HG03457 (cell line): ENCODE data around the gene CXXC5.

Experiments
- ATAC-seq: cut with Tn5 transposase; IDR thresholded peaks from one replicate; pipeline ENCODE4 v1.9.1; 2021; ENCODE audit warnings: moderate number of reproducible peaks; ENCODE audit not compliant: unreplicated experiment

The CXXC5 gene

DNA sequence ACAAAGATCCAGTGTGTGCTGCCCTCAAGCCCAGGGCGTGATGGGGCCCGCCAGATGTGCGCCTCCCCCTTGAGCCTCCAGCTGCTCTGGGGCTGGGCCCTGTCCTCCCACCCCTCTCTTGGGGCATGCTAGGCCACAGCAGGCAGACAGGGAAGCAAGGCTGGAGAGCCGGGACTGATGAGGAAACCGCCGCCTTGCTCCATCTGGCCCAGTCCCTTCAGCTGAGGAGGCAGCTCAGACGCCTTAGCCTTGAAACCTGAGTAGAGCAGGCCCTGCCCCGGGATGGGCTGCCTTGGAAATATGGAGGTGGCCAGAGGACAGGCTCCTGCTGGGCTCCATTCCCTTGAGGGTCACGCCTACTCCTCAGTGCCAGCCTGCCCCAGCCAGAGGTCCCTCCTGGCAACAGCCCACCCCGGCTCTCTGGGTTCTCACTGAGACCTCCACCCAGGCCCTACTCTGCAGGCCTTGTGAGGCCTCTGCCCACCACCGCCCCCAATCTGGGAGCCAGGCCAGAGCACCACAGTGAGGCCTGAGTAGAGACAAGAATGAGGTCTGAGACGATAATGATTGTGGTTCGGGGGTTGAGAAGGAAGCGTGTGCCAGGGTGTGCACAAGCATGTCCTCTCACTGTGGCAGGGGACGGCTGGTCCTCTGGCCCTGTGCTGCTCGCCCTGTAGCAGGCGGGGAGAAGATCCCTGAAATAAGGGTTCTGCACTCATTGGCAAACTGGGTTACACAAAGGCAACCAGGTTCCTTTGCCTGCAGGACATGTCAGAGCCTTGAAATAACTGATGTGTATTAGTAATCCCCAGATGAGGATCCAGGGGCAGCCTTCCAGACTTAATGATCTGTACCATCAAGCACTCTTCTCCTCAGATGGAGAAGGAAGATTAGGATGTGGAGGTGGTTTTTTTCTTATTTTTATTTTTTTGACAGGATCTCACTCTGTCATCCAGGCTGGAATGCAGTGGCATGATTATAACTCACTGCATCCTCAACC, 30.9 kb downstream of the CXXC5 start:
- ATAC-seq: no peak

DNA sequence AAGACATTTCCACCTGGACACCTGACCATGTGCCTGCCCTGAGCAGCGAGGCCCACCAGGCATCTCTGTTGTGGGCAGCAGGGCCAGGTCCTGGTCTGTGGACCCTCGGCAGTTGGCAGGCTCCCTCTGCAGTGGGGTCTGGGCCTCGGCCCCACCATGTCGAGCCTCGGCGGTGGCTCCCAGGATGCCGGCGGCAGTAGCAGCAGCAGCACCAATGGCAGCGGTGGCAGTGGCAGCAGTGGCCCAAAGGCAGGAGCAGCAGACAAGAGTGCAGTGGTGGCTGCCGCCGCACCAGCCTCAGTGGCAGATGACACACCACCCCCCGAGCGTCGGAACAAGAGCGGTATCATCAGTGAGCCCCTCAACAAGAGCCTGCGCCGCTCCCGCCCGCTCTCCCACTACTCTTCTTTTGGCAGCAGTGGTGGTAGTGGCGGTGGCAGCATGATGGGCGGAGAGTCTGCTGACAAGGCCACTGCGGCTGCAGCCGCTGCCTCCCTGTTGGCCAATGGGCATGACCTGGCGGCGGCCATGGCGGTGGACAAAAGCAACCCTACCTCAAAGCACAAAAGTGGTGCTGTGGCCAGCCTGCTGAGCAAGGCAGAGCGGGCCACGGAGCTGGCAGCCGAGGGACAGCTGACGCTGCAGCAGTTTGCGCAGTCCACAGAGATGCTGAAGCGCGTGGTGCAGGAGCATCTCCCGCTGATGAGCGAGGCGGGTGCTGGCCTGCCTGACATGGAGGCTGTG, 32.4 kb downstream of the CXXC5 start:
- no peak for ATAC-seq

DNA sequence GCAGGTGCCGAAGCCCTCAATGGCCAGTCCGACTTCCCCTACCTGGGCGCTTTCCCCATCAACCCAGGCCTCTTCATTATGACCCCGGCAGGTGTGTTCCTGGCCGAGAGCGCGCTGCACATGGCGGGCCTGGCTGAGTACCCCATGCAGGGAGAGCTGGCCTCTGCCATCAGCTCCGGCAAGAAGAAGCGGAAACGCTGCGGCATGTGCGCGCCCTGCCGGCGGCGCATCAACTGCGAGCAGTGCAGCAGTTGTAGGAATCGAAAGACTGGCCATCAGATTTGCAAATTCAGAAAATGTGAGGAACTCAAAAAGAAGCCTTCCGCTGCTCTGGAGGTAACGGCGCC, 32.9 kb downstream of the CXXC5 start:
- no peak for ATAC-seq

DNA sequence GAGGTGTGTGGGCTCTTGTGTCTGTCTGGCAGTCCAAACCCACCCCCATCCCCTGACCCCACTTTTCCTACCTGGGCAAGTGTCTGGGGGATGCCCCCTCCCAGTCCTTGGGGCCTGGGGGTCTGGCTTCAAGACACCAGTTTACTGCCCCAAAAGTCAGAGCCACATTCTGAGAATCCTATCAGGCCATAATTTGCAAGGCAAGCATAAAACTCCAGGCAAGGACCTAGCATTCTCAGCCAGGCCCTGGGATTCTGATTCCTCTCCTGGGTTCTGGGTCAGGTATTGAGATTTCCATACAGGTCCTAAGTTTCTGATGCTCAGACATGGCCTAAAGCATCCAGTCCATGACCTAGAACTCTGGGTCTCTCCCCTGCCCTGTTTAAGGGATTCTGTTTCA, 33.3 kb downstream of the CXXC5 start:
- ATAC-seq: no peak

DNA sequence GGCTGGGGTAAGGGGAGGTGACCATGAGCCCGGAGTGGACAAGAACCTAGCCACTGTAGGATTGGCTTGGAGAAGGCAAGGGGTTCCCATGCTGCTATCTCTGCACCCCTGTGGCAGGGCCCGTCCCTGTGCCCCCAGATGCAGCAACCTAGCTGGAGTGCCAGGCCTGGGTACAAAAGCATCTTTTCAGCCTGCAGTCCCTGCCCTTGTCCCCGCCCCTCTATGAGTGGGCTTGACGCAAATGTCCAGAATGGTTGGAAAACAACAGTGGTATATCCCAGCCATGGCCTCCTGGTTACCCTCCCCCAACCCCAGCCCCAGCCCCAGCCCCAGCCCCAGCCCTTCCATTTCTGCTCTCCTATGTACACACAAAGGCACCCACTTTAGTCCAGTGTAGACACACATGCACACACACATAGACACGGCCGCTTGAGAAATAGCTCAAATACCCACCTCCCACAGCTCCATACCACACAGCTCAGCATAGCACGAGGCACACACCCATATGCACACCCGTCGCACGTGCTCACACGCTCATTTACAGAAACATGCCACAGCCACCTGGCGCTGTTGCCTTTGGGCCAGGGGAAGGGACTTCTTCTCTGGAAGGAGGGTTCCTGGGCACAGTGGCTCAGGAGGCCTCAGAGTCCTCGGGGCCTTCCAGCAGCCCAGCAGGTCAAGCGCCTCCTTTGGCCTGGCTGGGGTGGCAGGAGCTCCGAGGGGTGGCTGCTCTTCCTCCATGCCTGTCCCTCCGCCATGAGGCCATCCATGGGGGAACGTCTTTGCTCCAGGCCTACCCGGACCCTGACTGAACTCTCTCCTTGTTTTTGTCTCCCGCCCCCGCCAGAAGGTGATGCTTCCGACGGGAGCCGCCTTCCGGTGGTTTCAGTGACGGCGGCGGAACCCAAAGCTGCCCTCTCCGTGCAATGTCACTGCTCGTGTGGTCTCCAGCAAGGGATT, 34.1 kb downstream of the CXXC5 start:
- ATAC-seq: no peak

DNA sequence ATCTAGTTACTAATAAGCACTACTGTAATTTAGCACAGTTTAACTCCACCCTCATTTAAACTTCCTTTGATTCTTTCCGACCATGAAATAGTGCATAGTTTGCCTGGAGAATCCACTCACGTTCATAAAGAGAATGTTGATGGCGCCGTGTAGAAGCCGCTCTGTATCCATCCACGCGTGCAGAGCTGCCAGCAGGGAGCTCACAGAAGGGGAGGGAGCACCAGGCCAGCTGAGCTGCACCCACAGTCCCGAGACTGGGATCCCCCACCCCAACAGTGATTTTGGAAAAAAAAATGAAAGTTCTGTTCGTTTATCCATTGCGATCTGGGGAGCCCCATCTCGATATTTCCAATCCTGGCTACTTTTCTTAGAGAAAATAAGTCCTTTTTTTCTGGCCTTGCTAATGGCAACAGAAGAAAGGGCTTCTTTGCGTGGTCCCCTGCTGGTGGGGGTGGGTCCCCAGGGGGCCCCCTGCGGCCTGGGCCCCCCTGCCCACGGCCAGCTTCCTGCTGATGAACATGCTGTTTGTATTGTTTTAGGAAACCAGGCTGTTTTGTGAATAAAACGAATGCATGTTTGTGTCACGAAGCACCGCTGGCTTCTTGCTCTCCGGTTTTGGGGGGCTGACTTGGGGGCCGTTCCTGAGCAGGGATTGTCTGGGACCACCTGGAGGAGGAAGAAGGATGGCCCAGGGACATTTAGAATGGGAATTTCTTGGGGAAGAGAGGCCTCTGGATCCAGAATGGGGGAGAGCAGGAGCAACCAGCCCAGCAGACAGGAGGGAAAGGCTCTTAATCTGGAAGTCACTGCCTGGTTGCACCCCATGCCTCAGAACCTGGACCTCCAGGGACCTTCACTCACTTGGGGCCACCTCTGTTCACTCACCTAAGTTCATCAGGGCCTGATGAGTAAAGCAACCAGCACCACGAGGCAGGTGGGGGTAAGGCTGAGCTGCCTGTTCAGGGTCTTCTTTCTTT, 35.4 kb downstream of the CXXC5 start:
- ATAC-seq: no peak

DNA sequence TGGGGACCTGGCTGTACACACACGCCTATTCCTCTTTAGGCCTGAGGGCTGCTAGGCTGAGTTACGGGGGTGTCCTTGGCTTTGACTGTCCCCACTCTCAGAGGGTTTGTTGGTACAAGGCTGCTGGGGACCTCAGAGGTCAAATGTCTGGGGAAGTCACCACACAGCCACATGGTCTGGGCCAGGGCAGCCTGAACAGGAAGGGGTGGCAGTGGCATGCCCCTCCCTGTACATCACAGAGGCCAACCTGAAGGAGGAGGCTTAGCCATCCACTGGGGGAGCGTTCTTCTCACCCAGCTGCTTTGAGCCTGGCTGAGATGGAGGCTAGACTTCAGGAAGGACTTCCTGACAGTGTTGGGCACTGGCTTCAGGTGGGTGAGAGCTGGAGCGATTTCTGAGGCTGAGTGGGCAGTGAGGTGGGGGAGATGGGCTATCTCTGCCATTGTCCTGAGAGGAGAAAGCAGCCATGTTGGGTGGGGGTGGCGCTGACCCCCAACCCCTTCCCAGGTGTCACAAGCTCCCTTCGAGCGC, 36.3 kb downstream of the CXXC5 start:
- ATAC-seq: no peak

DNA sequence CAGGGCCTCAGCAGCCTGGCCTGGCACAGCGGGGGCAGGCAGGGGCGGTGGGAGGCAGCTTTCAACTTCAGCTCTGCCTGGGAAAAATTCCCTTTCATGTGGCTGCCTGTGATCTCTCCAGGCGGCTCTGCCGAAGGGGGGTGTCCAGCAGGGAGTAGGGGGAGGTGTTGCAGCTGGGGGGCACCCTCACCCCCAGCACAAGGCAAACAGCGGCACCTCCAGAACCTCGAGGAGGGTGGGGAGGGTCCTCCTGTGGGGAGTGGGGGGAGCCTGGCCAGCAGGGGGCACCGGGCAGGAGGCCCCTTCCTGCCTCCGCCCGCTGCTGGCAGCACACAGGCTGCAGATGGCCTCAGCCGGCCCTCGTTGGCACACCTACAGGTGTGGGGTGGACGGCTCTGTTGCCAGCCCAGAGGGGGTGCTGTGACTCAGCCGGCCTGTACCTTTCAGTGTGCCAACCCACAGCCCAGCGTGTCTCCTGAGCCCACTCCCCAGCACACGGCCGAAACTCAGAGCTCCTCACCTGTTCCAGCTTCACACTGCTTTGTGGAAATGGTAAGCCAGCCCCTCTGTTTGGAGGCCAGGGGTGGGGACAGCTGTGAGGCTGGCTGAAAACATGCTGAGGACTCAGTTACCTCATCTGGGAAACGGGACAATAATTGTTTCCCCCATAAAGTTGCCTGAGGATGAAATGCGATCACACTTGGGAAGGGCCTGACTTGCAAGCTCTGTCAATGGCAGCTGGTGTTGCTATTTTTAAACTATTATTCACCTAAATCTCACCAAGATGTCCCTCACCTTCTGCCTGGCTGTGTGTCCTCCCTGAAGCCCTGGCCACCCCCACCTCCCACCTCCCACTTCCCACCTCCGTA, 37.0 kb downstream of the CXXC5 start:
- no peak for ATAC-seq

DNA sequence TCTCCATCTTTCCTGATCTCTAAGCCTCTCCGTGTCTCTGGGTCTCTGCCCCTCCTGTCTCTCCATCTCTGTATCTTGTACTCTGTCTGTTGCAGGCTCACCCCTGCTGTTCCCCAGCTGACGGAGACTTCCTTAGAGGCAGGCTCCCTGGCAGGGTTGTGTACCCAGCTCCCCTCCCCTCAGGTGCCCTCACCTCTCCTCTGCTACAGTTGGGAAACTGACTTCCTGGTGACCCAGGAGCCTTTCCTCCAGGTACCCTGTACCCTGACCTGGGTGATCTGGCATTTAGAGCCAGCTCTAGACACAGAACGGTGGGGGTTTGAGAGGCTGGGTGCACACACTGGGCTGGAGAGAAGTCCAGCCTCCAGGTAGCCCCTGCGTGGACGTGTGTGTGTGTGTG, 37.7 kb downstream of the CXXC5 start:
- no peak for ATAC-seq

DNA sequence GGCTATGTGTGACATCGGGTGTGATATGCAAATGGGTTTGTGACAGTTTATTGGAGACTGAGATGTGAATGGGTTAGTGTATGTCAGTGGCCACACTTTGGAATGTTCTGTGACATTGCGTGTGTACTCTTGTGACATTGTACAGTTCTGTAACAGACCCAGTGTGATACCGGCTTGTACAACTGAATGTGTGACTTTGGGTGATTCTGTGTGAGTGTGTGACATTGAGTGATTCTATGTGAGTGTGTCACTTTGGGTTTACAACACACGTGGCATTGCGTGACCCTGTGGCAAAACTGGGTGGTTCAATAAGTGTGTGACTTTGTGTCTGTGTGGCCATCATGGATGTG, 38.2 kb downstream of the CXXC5 start:
- ATAC-seq: no peak

DNA sequence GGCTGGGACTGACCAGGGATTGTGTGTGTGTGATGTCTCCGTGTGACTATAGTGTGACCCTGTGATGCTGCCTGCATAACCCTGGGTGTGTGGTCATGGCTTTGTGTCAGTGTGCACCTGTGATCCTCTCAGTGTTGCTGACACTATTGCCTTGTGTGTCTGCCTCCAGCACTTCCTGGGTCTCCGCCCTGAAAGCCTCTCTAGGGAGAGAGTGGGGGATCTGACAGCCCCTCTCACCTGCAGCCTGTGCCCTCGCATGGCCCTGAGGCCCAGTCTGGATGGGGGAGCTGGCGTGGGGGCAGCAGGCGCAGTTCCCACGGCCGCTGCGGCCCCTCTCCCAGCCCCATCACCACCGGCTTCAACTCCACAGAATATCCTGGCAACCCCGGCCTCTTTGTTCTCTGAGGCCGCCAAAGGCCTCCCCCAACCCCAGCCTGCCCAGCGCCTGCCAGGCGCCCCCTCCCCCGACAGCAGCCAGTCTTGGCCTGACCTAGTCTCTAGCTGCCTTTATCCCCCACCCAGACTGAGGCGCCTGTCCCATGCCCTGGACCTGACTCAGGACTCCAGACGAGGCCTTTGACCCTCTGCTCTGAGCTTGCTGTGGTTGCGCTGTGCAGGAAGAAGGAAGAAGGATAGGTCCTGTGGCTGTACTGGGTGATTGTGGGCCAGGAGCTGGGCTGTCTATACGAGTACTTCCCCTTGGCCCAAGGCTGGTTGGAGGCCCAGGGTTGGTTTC, 38.7 kb downstream of the CXXC5 start:
- no peak for ATAC-seq

DNA sequence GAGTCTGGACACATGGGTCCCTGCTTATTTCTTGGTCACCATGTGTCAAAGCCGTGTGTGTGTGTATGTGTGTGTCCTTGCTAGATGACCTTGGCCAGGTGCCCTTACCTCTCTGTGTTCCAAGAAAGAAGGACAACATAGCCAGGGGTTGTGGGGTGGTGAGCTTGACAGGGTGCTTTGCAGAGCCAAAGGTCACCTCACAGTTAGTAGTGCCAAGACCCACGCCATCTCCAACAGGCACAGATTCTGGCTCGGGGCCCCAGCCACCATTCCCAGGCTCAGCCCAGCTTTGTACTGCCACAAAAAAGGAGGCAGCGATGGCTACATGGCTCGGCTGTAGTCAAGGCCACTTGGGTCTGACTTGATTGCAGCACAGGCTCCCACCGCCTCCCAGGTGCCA, 39.5 kb downstream of the CXXC5 start:
- ATAC-seq: no peak

DNA sequence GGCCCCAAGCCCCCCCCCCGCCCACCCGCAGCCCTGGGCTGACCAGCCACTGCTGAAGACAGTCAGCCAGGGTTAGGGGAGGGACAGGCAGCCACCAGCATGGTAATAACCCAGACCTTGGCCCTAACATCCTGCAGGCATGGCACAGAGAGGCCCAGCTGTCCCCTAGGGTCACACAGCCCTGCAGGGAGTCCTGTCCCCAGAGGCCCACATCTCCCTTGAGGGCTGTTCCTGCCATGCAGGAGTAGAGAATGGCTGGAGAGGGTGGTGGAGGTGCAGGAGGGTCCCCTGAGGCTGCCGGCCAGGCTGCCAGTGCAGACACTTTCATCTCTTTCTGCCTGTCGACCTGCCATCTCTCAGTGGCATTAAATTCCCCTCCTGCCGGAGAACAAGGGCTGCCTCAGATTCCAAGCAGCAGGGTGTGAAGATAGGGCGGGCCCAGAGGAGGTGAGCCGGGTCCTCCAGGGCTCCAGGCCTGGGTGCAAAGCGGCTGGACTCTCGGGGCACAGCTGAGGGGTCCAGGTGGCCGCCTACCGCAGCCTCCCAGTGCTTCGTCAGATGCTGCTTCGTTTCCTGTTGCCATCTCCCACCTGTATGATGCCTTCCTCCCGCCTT, 40.0 kb downstream of the CXXC5 start:
- ATAC-seq: no peak

DNA sequence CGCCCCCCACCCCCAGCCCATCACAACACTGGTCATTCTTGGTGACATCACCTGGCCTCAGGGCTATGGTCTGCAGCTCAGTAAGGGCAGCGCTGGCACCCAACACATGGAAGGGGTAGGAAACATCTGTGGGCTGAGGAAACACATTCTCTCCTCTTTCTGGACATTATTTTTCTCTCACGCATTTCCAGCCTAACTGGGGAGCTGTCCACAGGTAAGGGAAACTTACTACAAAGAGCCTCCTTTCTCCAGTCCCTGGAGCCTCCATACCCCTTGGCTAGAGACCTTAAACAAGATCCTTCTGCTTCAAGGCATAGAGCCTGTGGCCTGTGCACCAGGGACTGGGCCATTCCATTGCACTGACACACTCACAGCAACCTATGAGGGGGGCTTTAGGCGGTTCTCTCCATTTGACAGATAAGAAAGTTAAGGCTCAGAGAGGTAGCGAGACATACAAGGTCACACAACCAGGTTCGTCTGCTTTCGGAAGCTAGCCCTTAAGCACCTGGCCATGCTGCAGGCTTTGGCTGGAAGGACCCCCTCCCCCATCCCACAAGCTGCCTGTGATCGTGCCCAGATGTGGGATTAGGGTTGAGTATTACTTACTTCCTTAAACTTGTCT, 40.7 kb downstream of the CXXC5 start:
- ATAC-seq: no peak

DNA sequence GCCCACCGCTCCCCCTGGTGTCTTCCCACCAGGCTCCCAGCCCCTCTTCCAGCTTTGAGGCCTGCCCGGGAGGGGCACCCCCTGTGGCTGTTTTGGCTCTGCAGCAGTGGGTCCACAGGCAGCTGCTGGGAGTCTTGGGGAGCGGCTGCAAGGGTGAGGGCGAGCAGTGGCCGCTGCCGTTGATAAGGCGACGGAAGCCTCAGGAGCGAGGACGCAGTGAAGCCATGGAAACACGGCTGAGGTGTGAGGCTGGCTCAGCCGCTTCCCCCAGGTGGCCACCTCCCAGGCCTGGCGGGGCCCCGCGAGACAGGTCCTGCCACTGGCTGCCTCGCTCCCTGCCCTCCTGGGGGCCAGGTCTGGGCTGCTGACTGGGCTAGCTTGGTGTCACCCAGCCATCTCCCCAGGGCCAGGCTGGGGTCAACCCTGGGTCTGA, 41.5 kb downstream of the CXXC5 start:
- no peak for ATAC-seq

DNA sequence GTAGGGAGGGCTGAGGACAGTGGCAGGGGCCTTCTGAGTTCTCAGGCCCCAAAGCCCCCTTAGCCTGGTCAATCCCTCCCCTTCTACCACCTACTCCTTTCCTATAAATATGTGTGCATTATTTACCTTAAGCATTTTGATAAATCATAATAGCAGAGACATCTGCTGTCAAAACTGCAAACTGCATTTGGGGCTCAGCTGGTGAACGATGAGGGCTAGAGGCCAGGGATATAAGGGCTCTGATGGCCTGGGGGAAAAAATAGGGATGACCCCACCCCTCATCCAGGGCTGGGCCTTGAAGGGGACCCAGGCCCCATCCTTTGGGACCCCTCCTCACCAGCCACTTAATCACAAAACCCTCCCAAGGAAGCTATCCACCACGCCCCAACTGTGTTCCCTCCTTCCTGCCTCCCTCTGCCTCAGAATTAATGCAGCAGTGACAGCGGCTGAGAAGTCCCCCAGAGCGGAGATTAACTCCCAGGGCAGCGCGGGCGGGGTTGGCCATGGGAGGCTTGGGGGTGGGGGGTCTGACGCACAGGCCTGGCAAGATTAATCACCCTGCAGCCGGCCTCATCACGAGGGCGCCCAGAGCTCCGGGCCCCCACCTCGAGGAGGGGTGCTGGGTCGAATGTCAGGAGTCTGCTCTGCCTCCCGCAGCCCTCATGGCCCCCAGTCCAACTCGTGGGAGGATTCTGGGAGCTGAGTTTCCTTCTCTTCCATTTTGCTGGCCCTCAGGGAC, 42.1 kb downstream of the CXXC5 start:
- no peak for ATAC-seq
